ENCODE data around the gene PLAU. TPM values are rescaled to one million over a fixed set of nuclear protein-coding genes. Genes with fewer than 3 reads are reported as not detected.

PLAU gene
- total and polyA plus RNA-seq, 9 of the 15 experiments (the other 6 are each of a cell fraction or from before 2014, with no cell fraction given) = 2.1 to 16.9 (median 3.3) TPM

- BruUV-seq (replicated peaks) = no TSS peak
- POLR2A ChIA-PET = interaction anchor here (0.6 to 1.2 kb wide), 3 partner anchors 18 to 123 kb away, joined by 3 to 4 read pairs (median 3); no protein-coding TSS in a partner anchor
- H3K79me2 ChIP-seq (ENCODE audit: control insufficient read depth, insufficient read depth, low read length) = peaks cover 8% of the 10 kb centered on the region
- peaks cover 29 to 35% of the 10 kb centered on the region in 2 experiments; a peak in 4 of 5 replicates for H3K4me1 ChIP-seq (replicated peaks in 1 of 2; ENCODE audit: control insufficient read depth in 2 of 2, insufficient read depth in 2 of 2, low read length in 2 of 2)
- in situ Hi-C loops (cut with MboI) = loop anchor here (5.0 to 10.0 kb wide), 3 partner anchors 99 to 624 kb away; partner anchors contain the start of gene MRPS16
- H3K36me3 ChIP-seq (ENCODE audit: control insufficient read depth, insufficient read depth, low read length) = peaks cover 16% of the 10 kb centered on the region; the same call in 2 of the 3 replicates
- no peaks in the 10 kb centered on the region for H3K9me3 ChIP-seq (replicated peaks; ENCODE audit: control insufficient read depth, insufficient read depth, low read depth, low read length)
- intact Hi-C loops (cut with micrococcal nuclease) = no loop called here
- ATAC-seq (no peak), DNase-seq (ENCODE audit: extremely low read depth in 1 of 4, low spot score in 3 of 4) (no peak), FAIRE-seq (peak; percentile 6)
- no peak overlapping the region for H2AFZ ChIP-seq (ENCODE audit: low read depth, low read length)
- H3K27ac ChIP-seq (ENCODE audit: extremely low read depth, low read depth, low read length) = no peak overlapping the region
- TF ChIP-seq HMG20B (CRISPR knock-in tag; IDR thresholded peaks at IDR 0.05) (no peak), CEBPG (CRISPR knock-in tag; IDR thresholded peaks at IDR 0.05) (no peak), CEBPG (tag; conservative IDR thresholded peaks at IDR 0.05 in 1 of 2, IDR thresholded peaks at IDR 0.05 in 1 of 2) (no peak), NCOR1 (IDR thresholded peaks at IDR 0.05) (no peak), ZNF449 (CRISPR knock-in tag; IDR thresholded peaks at IDR 0.05) (no peak), CAMTA2 (CRISPR knock-in tag; conservative IDR thresholded peaks at IDR 0.05) (no peak), ZNF347 (CRISPR knock-in tag; IDR thresholded peaks at IDR 0.05; ENCODE audit: low read depth) (no peak), BCLAF1 (IDR thresholded peaks at IDR 0.05; ENCODE audit: borderline replicate concordance in 1 of 2, control insufficient read depth in 1 of 2, low read depth in 2 of 2, low read length in 1 of 2) (no peak), CC2D1A (IDR thresholded peaks at IDR 0.05) (no peak), NFE2L1 (tag; IDR thresholded peaks at IDR 0.05; ENCODE audit: borderline replicate concordance, low read depth) (no peak), PHF21A (IDR thresholded peaks at IDR 0.05; ENCODE audit: borderline replicate concordance, low read depth) (no peak)
- H3K9me1 ChIP-seq (ENCODE audit: control insufficient read depth, insufficient read depth, low read length) = no peaks in the 10 kb centered on the region
- CTCF ChIA-PET (ENCODE audit: low intra/inter-chr PET ratio) = no interaction called here
- H4K20me1 ChIP-seq (replicated peaks; ENCODE audit: control insufficient read depth, insufficient read depth, low read length) = peaks cover 6% of the 10 kb centered on the region; the same call in 1 of the 2 replicates
- no peak overlapping the region for H3K4me2 ChIP-seq (ENCODE audit: insufficient read depth, low read length)
- no peaks in the 10 kb centered on the region for H3K27me3 ChIP-seq (ENCODE audit: control insufficient read depth in 2 of 2, insufficient read depth in 2 of 2, low read length in 2 of 2)
- no peak overlapping the region for H3K4me3 ChIP-seq
- peak overlapping the region in 1 of 2 experiments; percentile 70; a peak in 1 of 4 replicates for H3K9ac ChIP-seq (ENCODE audit: insufficient read depth in 1 of 2, low read depth in 2 of 2, low read length in 2 of 2)
Measured at GRCh38 chr10:73876566-73876965, 34.4 kb upstream of the PLAU start.

All from K562 (cell line).